ENCODE measurements around the gene ATP2A2. TPM values are rescaled to one million over a fixed set of nuclear protein-coding genes. Genes with fewer than 3 reads are reported as not detected.

Gene ATP2A2
- total and polyA plus RNA-seq, 4 experiments from 2014 or later = 1.8 to 91.0 (median 48.0) TPM

GRCh38 chr12:110312581-110313360, 31.7 kb downstream of the ATP2A2 start:
- no peaks in the 10 kb centered on the region for H3K27me3 Mint-ChIP-seq
- H3K27ac ChIP-seq (ENCODE audit: low read depth, low read length) = peak overlapping the region; percentile 5
- H3K36me3 ChIP-seq (ENCODE audit: insufficient read depth, low read length) = no peaks in the 10 kb centered on the region
- H3K9me3 ChIP-seq (ENCODE audit: control insufficient read depth in 1 of 2, low read length in 2 of 2) = no peaks in the 10 kb centered on the region
- H3K27ac Mint-ChIP-seq = peak overlapping the region in 6 of 7 donors; percentile 74 to 86 (median 78)
- ChIA-PET CTCF (ENCODE audit: partially characterized antibody) (interaction anchor here (0.7 to 1.9 kb wide), 3 partner anchors 9 to 34 kb away, joined by 3 to 6 read pairs (median 3); no protein-coding TSS in a partner anchor), POLR2A (ENCODE audit: partially characterized antibody) (interaction anchor here (1.0 to 1.6 kb wide), 3 partner anchors 15 to 32 kb away, joined by 3 to 5 read pairs (median 4); no protein-coding TSS in a partner anchor)
- intact Hi-C loops (cut with micrococcal nuclease) = no loop called here
- H3K4me3 Mint-ChIP-seq = peak overlapping the region; percentile 26 to 77 (median 58)
- H3K4me1 ChIP-seq (ENCODE audit: insufficient read depth, low read length) = peaks cover 75% of the 10 kb centered on the region
- H3K4me1 Mint-ChIP-seq = peaks cover 40 to 78% (median 64%) of the 10 kb centered on the region in 4 donors
- H3K9me3 Mint-ChIP-seq = no peaks in the 10 kb centered on the region
- peak in 3 of 5 donors; percentile 9 to 24 (median 12) for DNase-seq
- no peaks in the 10 kb centered on the region for H3K27me3 ChIP-seq (ENCODE audit: insufficient read depth, low read length)
- no peak overlapping the region for H3K4me3 ChIP-seq (ENCODE audit: low read length in 2 of 2)
- H3K36me3 Mint-ChIP-seq = peaks cover 22 to 49% of the 10 kb centered on the region in 2 donors

- Histone ChIP-seq H3K27ac (ENCODE audit: low read depth, low read length) (no peak overlapping the region), H3K27me3 (ENCODE audit: insufficient read depth, low read length) (no peaks in the 10 kb centered on the region), H3K36me3 (ENCODE audit: insufficient read depth, low read length) (no peaks in the 10 kb centered on the region), H3K4me1 (ENCODE audit: insufficient read depth, low read length) (peaks cover 65% of the 10 kb centered on the region), H3K4me3 (ENCODE audit: low read length in 2 of 2) (no peak overlapping the region), H3K9me3 (ENCODE audit: control insufficient read depth in 1 of 2, low read length in 2 of 2) (no peaks in the 10 kb centered on the region)
- POLR2A ChIA-PET (ENCODE audit: partially characterized antibody) = no interaction called here
- H3K27ac Mint-ChIP-seq = peak overlapping the region in 4 of 7 donors; percentile 39 to 83 (median 49)
- DNase-seq = no peak
- H3K4me1 Mint-ChIP-seq = peaks cover 32 to 68% (median 53%) of the 10 kb centered on the region in 4 donors
- H3K9me3 Mint-ChIP-seq = no peaks in the 10 kb centered on the region
- peaks cover 15 to 47% of the 10 kb centered on the region in 2 donors for H3K36me3 Mint-ChIP-seq
- peak overlapping the region in 4 of 8 donors; percentile 22 to 43 (median 31) for H3K4me3 Mint-ChIP-seq
- CTCF ChIA-PET (ENCODE audit: partially characterized antibody) = interaction anchor here (0.5 kb wide), 1 partner anchor 117 kb away, joined by 3 read pairs; no protein-coding TSS in a partner anchor
- no peaks in the 10 kb centered on the region for H3K27me3 Mint-ChIP-seq
- intact Hi-C loops (cut with micrococcal nuclease) = no loop called here
Observed at GRCh38 chr12:110314308-110314707, 33.3 kb downstream of the ATP2A2 start.

- Histone ChIP-seq H3K9me3 (ENCODE audit: control insufficient read depth in 1 of 2, low read length in 2 of 2) (no peaks in the 10 kb centered on the region), H3K27ac (ENCODE audit: low read depth, low read length) (no peak overlapping the region), H3K27me3 (ENCODE audit: insufficient read depth, low read length) (no peaks in the 10 kb centered on the region), H3K4me1 (ENCODE audit: insufficient read depth, low read length) (peaks cover 42% of the 10 kb centered on the region), H3K36me3 (ENCODE audit: insufficient read depth, low read length) (no peaks in the 10 kb centered on the region), H3K4me3 (ENCODE audit: low read length in 2 of 2) (no peak overlapping the region)
- peaks cover 15 to 44% of the 10 kb centered on the region in 2 donors for H3K36me3 Mint-ChIP-seq
- H3K27ac Mint-ChIP-seq = peak overlapping the region in 6 of 7 donors; percentile 9 to 93 (median 56)
- ChIA-PET POLR2A (ENCODE audit: partially characterized antibody) (interaction anchor here (0.5 kb wide), 1 partner anchor 10 kb away, joined by 3 read pairs; no protein-coding TSS in a partner anchor), CTCF (ENCODE audit: partially characterized antibody) (interaction anchor here (2.1 kb wide), 1 partner anchor 114 kb away, joined by 7 read pairs; no protein-coding TSS in a partner anchor)
- no peaks in the 10 kb centered on the region for H3K9me3 Mint-ChIP-seq
- peak overlapping the region in 1 of 8 donors; percentile 73 for H3K4me3 Mint-ChIP-seq
- no peak for DNase-seq
- H3K4me1 Mint-ChIP-seq = peaks cover 38 to 61% (median 50%) of the 10 kb centered on the region in 4 donors
- intact Hi-C loops (cut with micrococcal nuclease) = no loop called here
- no peaks in the 10 kb centered on the region for H3K27me3 Mint-ChIP-seq
Observed at GRCh38 chr12:110316861-110317260, 35.8 kb downstream of the ATP2A2 start.

- no peaks in the 10 kb centered on the region for H3K27me3 Mint-ChIP-seq
- peaks cover 12 to 46% of the 10 kb centered on the region in 2 donors for H3K36me3 Mint-ChIP-seq
- Histone ChIP-seq H3K9me3 (ENCODE audit: control insufficient read depth in 1 of 2, low read length in 2 of 2) (no peaks in the 10 kb centered on the region), H3K27ac (ENCODE audit: low read depth, low read length) (no peak overlapping the region), H3K36me3 (ENCODE audit: insufficient read depth, low read length) (no peaks in the 10 kb centered on the region), H3K4me1 (ENCODE audit: insufficient read depth, low read length) (peaks cover 31% of the 10 kb centered on the region), H3K4me3 (ENCODE audit: low read length in 2 of 2) (no peak overlapping the region), H3K27me3 (ENCODE audit: insufficient read depth, low read length) (no peaks in the 10 kb centered on the region)
- peaks cover 30 to 56% (median 44%) of the 10 kb centered on the region in 4 donors for H3K4me1 Mint-ChIP-seq
- ChIA-PET POLR2A (ENCODE audit: partially characterized antibody) (interaction anchor here (1.1 kb wide), 1 partner anchor 36 kb away, joined by 4 read pairs; no protein-coding TSS in a partner anchor), CTCF (ENCODE audit: partially characterized antibody) (interaction anchor here (1.0 to 2.1 kb wide), 3 partner anchors 36 to 282 kb away, joined by 3 to 7 read pairs (median 4); no protein-coding TSS in a partner anchor)
- intact Hi-C loops (cut with micrococcal nuclease) = no loop called here
- no peak overlapping the region for H3K4me3 Mint-ChIP-seq
- H3K27ac Mint-ChIP-seq = peak overlapping the region in 1 of 7 donors; percentile 48
- H3K9me3 Mint-ChIP-seq = no peaks in the 10 kb centered on the region
- DNase-seq = no peak
Observed at GRCh38 chr12:110317911-110318310, 36.9 kb downstream of the ATP2A2 start.

- Mint-ChIP-seq H3K36me3 (peaks cover 12 to 49% of the 10 kb centered on the region in 2 donors), H3K4me1 (peaks cover 20 to 38% (median 27%) of the 10 kb centered on the region in 4 donors), H3K4me3 (no peak overlapping the region), H3K27ac (peak overlapping the region in 1 of 7 donors; percentile 6), H3K27me3 (no peaks in the 10 kb centered on the region), H3K9me3 (no peaks in the 10 kb centered on the region)
- Histone ChIP-seq H3K9me3 (ENCODE audit: control insufficient read depth in 1 of 2, low read length in 2 of 2) (no peaks in the 10 kb centered on the region), H3K27ac (ENCODE audit: low read depth, low read length) (no peak overlapping the region), H3K4me1 (ENCODE audit: insufficient read depth, low read length) (peaks cover 8% of the 10 kb centered on the region), H3K36me3 (ENCODE audit: insufficient read depth, low read length) (peaks cover 7% of the 10 kb centered on the region), H3K27me3 (ENCODE audit: insufficient read depth, low read length) (no peaks in the 10 kb centered on the region), H3K4me3 (ENCODE audit: low read length in 2 of 2) (no peak overlapping the region)
- intact Hi-C loops (cut with micrococcal nuclease) = no loop called here
- ChIA-PET POLR2A (ENCODE audit: partially characterized antibody) (interaction anchor here (1.4 kb wide), 1 partner anchor 40 kb away, joined by 3 read pairs; the partner anchor contains the start of gene ATP2A2), CTCF (ENCODE audit: partially characterized antibody) (interaction anchor here (1.2 to 1.5 kb wide), 2 partner anchors 110 to 130 kb away, joined by 3 to 4 read pairs; partner anchors contain the start of gene ARPC3)
- no peak for DNase-seq
Observed at GRCh38 chr12:110320550-110320949, 39.5 kb downstream of the ATP2A2 start.

GRCh38 chr12:110329710-110330109, 48.7 kb downstream of the ATP2A2 start:
- Mint-ChIP-seq H3K4me3 (no peak overlapping the region), H3K27me3 (no peaks in the 10 kb centered on the region), H3K4me1 (peaks cover 0 to 9% (median 7%) of the 10 kb centered on the region in 4 donors), H3K27ac (no peak overlapping the region), H3K36me3 (peaks cover 56 to 79% of the 10 kb centered on the region in 2 donors), H3K9me3 (no peaks in the 10 kb centered on the region)
- H3K27me3 ChIP-seq (ENCODE audit: insufficient read depth, low read length) = no peaks in the 10 kb centered on the region
- peaks cover 58% of the 10 kb centered on the region for H3K36me3 ChIP-seq (ENCODE audit: insufficient read depth, low read length)
- no peaks in the 10 kb centered on the region for H3K4me1 ChIP-seq (ENCODE audit: insufficient read depth, low read length)
- no peak overlapping the region for H3K27ac ChIP-seq (ENCODE audit: low read depth, low read length)
- intact Hi-C loops (cut with micrococcal nuclease) = no loop called here
- DNase-seq = no peak
- CTCF ChIA-PET (ENCODE audit: partially characterized antibody) = no interaction called here
- POLR2A ChIA-PET (ENCODE audit: partially characterized antibody) = no interaction called here
- no peaks in the 10 kb centered on the region for H3K9me3 ChIP-seq (ENCODE audit: control insufficient read depth in 1 of 2, low read length in 2 of 2)
- H3K4me3 ChIP-seq (ENCODE audit: low read length in 2 of 2) = no peak overlapping the region

- H3K27me3 ChIP-seq (ENCODE audit: insufficient read depth, low read length) = no peaks in the 10 kb centered on the region
- no peak overlapping the region for H3K27ac ChIP-seq (ENCODE audit: low read depth, low read length)
- POLR2A ChIA-PET (ENCODE audit: partially characterized antibody) = no interaction called here
- peaks cover 0 to 9% (median 7%) of the 10 kb centered on the region in 4 donors for H3K4me1 Mint-ChIP-seq
- no peak for DNase-seq
- no peaks in the 10 kb centered on the region for H3K9me3 ChIP-seq (ENCODE audit: control insufficient read depth in 1 of 2, low read length in 2 of 2)
- H3K36me3 ChIP-seq (ENCODE audit: insufficient read depth, low read length) = peaks cover 62% of the 10 kb centered on the region
- H3K27ac Mint-ChIP-seq = no peak overlapping the region
- intact Hi-C loops (cut with micrococcal nuclease) = no loop called here
- CTCF ChIA-PET (ENCODE audit: partially characterized antibody) = no interaction called here
- H3K36me3 Mint-ChIP-seq = peaks cover 56 to 82% of the 10 kb centered on the region in 2 donors
- H3K27me3 Mint-ChIP-seq = no peaks in the 10 kb centered on the region
- H3K4me1 ChIP-seq (ENCODE audit: insufficient read depth, low read length) = no peaks in the 10 kb centered on the region
- H3K4me3 Mint-ChIP-seq = no peak overlapping the region
- H3K9me3 Mint-ChIP-seq = no peaks in the 10 kb centered on the region
- H3K4me3 ChIP-seq (ENCODE audit: low read length in 2 of 2) = no peak overlapping the region
Observed at GRCh38 chr12:110330124-110330523, 49.1 kb downstream of the ATP2A2 start.

All from CD4-positive, alpha-beta memory T cell (primary cell).